ENCODE measurements around the gene NELFA. TPM values are rescaled to one million over a fixed set of nuclear protein-coding genes. Genes with fewer than 3 reads are reported as not detected.
"Not testable (repeated sequence)": the region's sequence is repeated elsewhere in the genome, so short reads cannot be mapped to it uniquely, and the experiment has no call there.

NELFA gene
- total RNA-seq, 1 donor from 2014 or later: 55.2 TPM

GRCh38 chr4:2042204-2042946 lies 33.6 kb upstream of the NELFA start:
- Mint-ChIP-seq H3K27ac (ENCODE audit: unreplicated experiment) (no peak overlapping the region), H3K27me3 (ENCODE audit: low read depth) (peaks cover 27% of the 10 kb centered on the region), H3K4me1 (no peaks in the 10 kb centered on the region), H3K9me3 (no peaks in the 10 kb centered on the region), H3K36me3 (ENCODE audit: low read depth) (no peaks in the 10 kb centered on the region), H3K4me3 (peak overlapping the region; percentile 88)
- TF ChIP-seq CTCF (conservative IDR thresholded peaks at IDR 0.05): no peak
- no peak for DNase-seq (ENCODE audit: low read depth, low spot score)

GRCh38 chr4:2041239-2042130 lies 32.7 kb upstream of the NELFA start:
- Mint-ChIP-seq H3K27ac (ENCODE audit: unreplicated experiment) (no peak overlapping the region), H3K36me3 (ENCODE audit: low read depth) (no peaks in the 10 kb centered on the region), H3K27me3 (ENCODE audit: low read depth) (peaks cover 29% of the 10 kb centered on the region), H3K4me1 (no peaks in the 10 kb centered on the region), H3K4me3 (peak overlapping the region; percentile 88), H3K9me3 (no peaks in the 10 kb centered on the region)
- no peak for TF ChIP-seq CTCF (conservative IDR thresholded peaks at IDR 0.05)
- peak; percentile 93 for DNase-seq (ENCODE audit: low read depth, low spot score)

GRCh38 chr4:2040391-2041238 lies 31.8 kb upstream of the NELFA start:
- peaks cover 36% of the 10 kb centered on the region for H3K27me3 Mint-ChIP-seq (ENCODE audit: low read depth)

GRCh38 chr4:2036866-2037265 lies 28.1 kb upstream of the NELFA start:
- Mint-ChIP-seq H3K36me3 (ENCODE audit: low read depth) (peaks cover 6% of the 10 kb centered on the region), H3K4me3 (peak overlapping the region; percentile 21), H3K27me3 (ENCODE audit: low read depth) (peaks cover 41% of the 10 kb centered on the region), H3K9me3 (peaks cover 6% of the 10 kb centered on the region), H3K4me1 (peaks cover 6% of the 10 kb centered on the region), H3K27ac (ENCODE audit: unreplicated experiment) (no peak overlapping the region)
- TF ChIP-seq CTCF (conservative IDR thresholded peaks at IDR 0.05): no peak
- DNase-seq (ENCODE audit: low read depth, low spot score): no peak

More at GRCh38 chr4:2040391-2041238, 31.8 kb upstream of the NELFA start:
- Mint-ChIP-seq H3K4me1 (no peaks in the 10 kb centered on the region), H3K9me3 (no peaks in the 10 kb centered on the region), H3K4me3 (peak overlapping the region; percentile 79), H3K36me3 (ENCODE audit: low read depth) (no peaks in the 10 kb centered on the region), H3K27ac (ENCODE audit: unreplicated experiment) (no peak overlapping the region)
- TF ChIP-seq CTCF (conservative IDR thresholded peaks at IDR 0.05): no peak
- no peak for DNase-seq (ENCODE audit: low read depth, low spot score)

- TF ChIP-seq CTCF (conservative IDR thresholded peaks at IDR 0.05): no peak
- Mint-ChIP-seq H3K27ac (ENCODE audit: unreplicated experiment) (no peak overlapping the region), H3K36me3 (ENCODE audit: low read depth) (peaks cover 6% of the 10 kb centered on the region), H3K9me3 (peaks cover 6% of the 10 kb centered on the region), H3K4me1 (peaks cover 6% of the 10 kb centered on the region), H3K27me3 (ENCODE audit: low read depth) (peaks cover 37% of the 10 kb centered on the region), H3K4me3 (peak overlapping the region; percentile 21)
- DNase-seq (ENCODE audit: low read depth, low spot score): no peak
These were observed 27.6 kb upstream of the NELFA start for GRCh38 chr4:2036327-2036726.

- not testable (repeated sequence) for H3K36me3 Mint-ChIP-seq (ENCODE audit: low read depth); DNase-seq (ENCODE audit: low read depth, low spot score); H3K27ac Mint-ChIP-seq (ENCODE audit: unreplicated experiment); H3K4me3 Mint-ChIP-seq; H3K4me1 Mint-ChIP-seq
- peaks cover 57% of the 10 kb centered on the region for H3K27me3 Mint-ChIP-seq (ENCODE audit: low read depth)
- H3K9me3 Mint-ChIP-seq: peaks cover 14% of the 10 kb centered on the region
These were observed 22.4 kb upstream of the NELFA start for GRCh38 chr4:2031161-2031560.

GRCh38 chr4:2027120-2027519 lies 18.3 kb upstream of the NELFA start:
- not testable (repeated sequence) for DNase-seq (ENCODE audit: low read depth, low spot score); H3K27ac Mint-ChIP-seq (ENCODE audit: unreplicated experiment); H3K36me3 Mint-ChIP-seq (ENCODE audit: low read depth); H3K4me3 Mint-ChIP-seq; H3K4me1 Mint-ChIP-seq
- Mint-ChIP-seq H3K27me3 (ENCODE audit: low read depth) (peaks cover 56% of the 10 kb centered on the region), H3K9me3 (peaks cover 12% of the 10 kb centered on the region)
